Activated CD4-positive, alpha-beta memory T cell treated with anti-CD3 and anti-CD28 coated beads for 36 hours (primary cell): Measurements from ENCODE around the gene CD93. TPM values are rescaled to one million over a fixed set of nuclear protein-coding genes. Genes with fewer than 3 reads are reported as not detected.

Source experiments
- CTCF ChIA-PET: fragments of 350-600 bp; sonication (Branson Sonifier 250); formaldehyde crosslinking; loops from one replicate; lab custom pipeline; 2021; ENCODE audit warnings: antibody characterized with exemption, inconsistent platforms; lab: Charles Lee
- POLR2A ChIA-PET: fragments of 350-600 bp; sonication (Branson Sonifier 250); formaldehyde crosslinking; loops from one replicate; lab custom pipeline; 2021; ENCODE audit warnings: antibody characterized with exemption; lab: Charles Lee
- DNase-seq: peaks from one replicate; pipeline ENCODE4 v3.0.0-alpha.2; 2020
- H3K27ac Mint-ChIP-seq: one replicate; pipeline ENCODE4 v1.8.0; 2021; ENCODE audit warnings: mixed read lengths
- H3K27me3 Mint-ChIP-seq: one replicate; pipeline ENCODE4 v1.8.0; 2021; ENCODE audit warnings: mixed read lengths
- H3K36me3 Mint-ChIP-seq: one replicate; pipeline ENCODE4 v1.8.0; 2021; ENCODE audit warnings: mixed read lengths
- H3K4me1 Mint-ChIP-seq: one replicate; pipeline ENCODE4 v1.8.0; 2021; ENCODE audit warnings: low read depth, mixed read lengths
- H3K4me3 Mint-ChIP-seq: one replicate; pipeline ENCODE4 v1.8.0; 2021; ENCODE audit warnings: mild to moderate bottlenecking, mixed read lengths
- H3K9me3 Mint-ChIP-seq: one replicate; pipeline ENCODE4 v1.8.0; 2021; ENCODE audit warnings: mixed read lengths
- intact Hi-C: fragments of 100-400 bp; cut with micrococcal nuclease; formaldehyde crosslinking; loops from one replicate; pipeline ENCODE4 v1.15.1; 2023
- total RNA-seq, 2 experiments: library from RNA; stranded (reverse); gene quantifications; one replicate each; pipeline ENCODE4 v1.2.3, GENCODE V29; 2021

CD93 gene
- total RNA-seq, 2 experiments from 2014 or later = 1.8 to 1.9 TPM

DNA sequence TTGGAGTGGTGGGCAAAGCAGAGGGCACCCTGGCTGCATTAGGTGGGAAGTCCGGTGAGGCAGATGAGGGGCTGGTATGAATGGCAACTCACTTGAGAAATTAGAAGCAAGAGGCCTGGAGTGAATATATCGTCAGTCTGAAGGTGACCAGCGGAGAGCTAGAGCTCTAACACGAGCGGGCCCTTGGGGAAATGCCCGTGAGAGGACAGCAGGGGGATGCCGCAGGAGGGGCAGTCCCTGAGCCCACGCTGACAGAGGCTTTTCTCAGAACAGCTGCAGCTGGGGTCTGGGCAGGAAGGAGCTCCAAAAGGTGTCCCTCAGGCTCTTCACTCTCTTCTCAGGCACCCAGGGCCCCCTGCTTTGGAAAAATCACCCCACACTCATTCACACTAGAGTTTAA, 32.0 kb upstream of the CD93 start:
- no peaks in the 10 kb centered on the region for H3K4me1 Mint-ChIP-seq
- no peak for DNase-seq
- H3K4me3 Mint-ChIP-seq = no peak overlapping the region
- ChIA-PET CTCF (no interaction called here), POLR2A (no interaction called here)
- H3K27me3 Mint-ChIP-seq = peaks cover 2% of the 10 kb centered on the region
- H3K9me3 Mint-ChIP-seq = no peaks in the 10 kb centered on the region
- intact Hi-C loops = no loop called here
- H3K36me3 Mint-ChIP-seq = no peaks in the 10 kb centered on the region
- no peak overlapping the region for H3K27ac Mint-ChIP-seq

- CTCF ChIA-PET = no interaction called here
- no peak overlapping the region for H3K4me3 Mint-ChIP-seq
These were observed 31.6 kb upstream of the CD93 start for GRCh38 chr20:23117738-23118137.

DNA sequence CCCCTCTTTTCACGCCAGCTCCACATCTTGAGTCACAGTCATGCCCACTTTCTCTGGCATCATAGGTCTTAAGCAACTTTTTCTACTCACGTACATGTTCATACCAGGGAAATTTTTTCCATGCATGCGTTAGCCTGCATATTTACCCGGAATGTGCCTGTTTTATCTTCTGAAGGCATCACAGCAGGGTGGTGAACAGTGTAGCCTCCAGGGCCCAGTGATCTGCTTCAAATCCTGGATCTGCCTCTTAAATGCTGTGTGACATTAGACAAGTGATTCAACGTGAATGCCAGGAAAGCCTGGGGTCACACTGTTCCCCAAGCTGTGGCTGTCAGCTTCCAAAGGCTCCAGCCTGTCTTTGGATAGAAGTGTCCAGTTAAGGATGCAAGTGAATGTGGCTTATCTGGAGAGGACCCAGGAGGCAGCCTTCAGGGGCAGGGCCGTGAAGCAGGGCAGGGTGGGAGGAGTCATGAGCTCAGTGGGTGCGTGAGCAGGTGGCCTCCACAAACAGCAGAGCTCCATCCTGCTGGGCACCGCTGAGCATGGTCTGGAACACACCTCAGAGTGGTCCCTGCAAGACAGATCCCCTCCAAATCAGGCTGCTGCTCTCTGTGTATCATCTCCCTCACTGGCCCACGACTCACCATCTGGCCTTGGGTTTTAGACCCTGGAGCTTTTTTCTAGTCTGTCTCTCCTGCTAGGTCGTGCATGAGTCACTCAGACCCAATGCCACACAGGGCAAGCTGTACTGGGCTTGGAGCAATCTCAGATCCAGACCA, 30.4 kb upstream of the CD93 start:
- ChIA-PET CTCF (interaction anchor here (0.6 kb wide), 1 partner anchor 1603 kb away, joined by 3 read pairs; no protein-coding TSS in a partner anchor), POLR2A (no interaction called here)
- Mint-ChIP-seq H3K27me3 (peaks cover 2% of the 10 kb centered on the region), H3K9me3 (no peaks in the 10 kb centered on the region), H3K4me3 (no peak overlapping the region), H3K36me3 (no peaks in the 10 kb centered on the region), H3K27ac (no peak overlapping the region), H3K4me1 (no peaks in the 10 kb centered on the region)
- no peak for DNase-seq
- intact Hi-C loops = no loop called here

More at GRCh38 chr20:23117738-23118137, 31.6 kb upstream of the CD93 start:
- Mint-ChIP-seq H3K36me3 (no peaks in the 10 kb centered on the region), H3K9me3 (no peaks in the 10 kb centered on the region), H3K27ac (no peak overlapping the region), H3K4me1 (no peaks in the 10 kb centered on the region), H3K27me3 (peaks cover 2% of the 10 kb centered on the region)
- intact Hi-C loops = no loop called here
- no peak for DNase-seq
- POLR2A ChIA-PET = no interaction called here

GRCh38 chr20:23115822-23116221, 29.7 kb upstream of the CD93 start:
- H3K4me1 Mint-ChIP-seq = no peaks in the 10 kb centered on the region
- H3K27me3 Mint-ChIP-seq = peaks cover 2% of the 10 kb centered on the region
- ChIA-PET CTCF (interaction anchor here (1.0 kb wide), 1 partner anchor 27 kb away, joined by 4 read pairs; no protein-coding TSS in a partner anchor), POLR2A (no interaction called here)
- no peak overlapping the region for H3K4me3 Mint-ChIP-seq
- intact Hi-C loops = no loop called here
- H3K36me3 Mint-ChIP-seq = no peaks in the 10 kb centered on the region
- no peak overlapping the region for H3K27ac Mint-ChIP-seq
- DNase-seq = no peak
- no peaks in the 10 kb centered on the region for H3K9me3 Mint-ChIP-seq

DNA sequence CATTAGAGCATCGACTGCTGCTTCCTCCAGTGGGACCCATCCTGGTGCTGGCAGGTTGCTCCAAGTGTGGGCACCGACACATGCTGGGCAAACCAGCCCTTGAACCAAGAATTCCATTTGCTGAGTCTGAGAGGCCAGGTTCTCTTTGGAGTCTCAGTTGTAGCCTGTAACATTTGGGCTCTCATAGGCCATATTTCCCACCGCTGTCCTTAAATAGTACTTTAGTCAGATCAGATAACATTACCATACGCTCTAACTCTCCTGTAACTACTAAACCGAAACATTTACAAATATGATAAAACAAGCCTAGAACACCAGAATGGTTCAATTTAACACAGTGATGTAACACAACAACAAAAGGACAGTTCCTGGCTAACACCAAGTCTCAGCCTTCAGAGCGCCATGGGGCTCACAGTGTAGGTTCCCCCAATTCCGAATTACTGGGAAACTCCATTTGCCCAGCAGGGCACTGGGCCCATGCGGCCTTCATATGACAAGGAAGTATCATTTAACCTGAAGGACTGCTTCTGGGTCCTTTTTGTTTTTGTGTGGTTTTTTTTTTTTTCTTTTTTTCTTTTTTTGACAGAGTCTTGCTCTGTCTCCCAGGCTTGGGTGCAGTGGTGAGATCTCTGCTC, 28.4 kb upstream of the CD93 start:
- H3K9me3 Mint-ChIP-seq = no peaks in the 10 kb centered on the region

DNA sequence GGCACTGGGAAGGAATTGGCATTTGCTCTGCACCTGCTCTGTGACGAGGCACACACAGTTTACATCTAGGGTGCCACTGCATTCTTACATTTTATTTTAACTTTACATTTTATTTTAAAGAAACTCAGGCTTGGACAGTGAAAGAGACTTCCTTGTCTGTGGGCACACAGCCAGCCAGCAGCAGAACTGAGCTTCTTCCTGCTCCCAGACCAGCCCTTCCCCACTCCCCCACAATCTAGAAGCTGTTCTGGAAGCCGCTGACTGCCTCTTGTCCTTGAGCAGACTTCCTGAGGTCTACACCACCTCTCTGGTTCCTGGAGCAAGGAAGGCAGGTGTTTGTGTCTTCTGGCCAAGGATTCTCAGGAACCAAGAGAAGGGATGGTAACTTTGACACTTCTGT, 27.9 kb upstream of the CD93 start:
- H3K27ac Mint-ChIP-seq = no peak overlapping the region

More for the DNA sequence above, 28.4 kb upstream of the CD93 start:
- Mint-ChIP-seq H3K27ac (no peak overlapping the region), H3K4me3 (no peak overlapping the region), H3K4me1 (no peaks in the 10 kb centered on the region), H3K27me3 (peaks cover 3% of the 10 kb centered on the region), H3K36me3 (no peaks in the 10 kb centered on the region)
- intact Hi-C loops = no loop called here
- ChIA-PET POLR2A (no interaction called here), CTCF (interaction anchor here (1.0 kb wide), 1 partner anchor 28 kb away, joined by 4 read pairs; no protein-coding TSS in a partner anchor)
- DNase-seq = no peak

GRCh38 chr20:23112595-23112994, 26.5 kb upstream of the CD93 start:
- no peak overlapping the region for H3K27ac Mint-ChIP-seq
- no peaks in the 10 kb centered on the region for H3K4me1 Mint-ChIP-seq
- peaks cover 3% of the 10 kb centered on the region for H3K27me3 Mint-ChIP-seq
- CTCF ChIA-PET = no interaction called here
- no peak for DNase-seq
- no peak overlapping the region for H3K4me3 Mint-ChIP-seq
- POLR2A ChIA-PET = no interaction called here
- H3K9me3 Mint-ChIP-seq = no peaks in the 10 kb centered on the region
- intact Hi-C loops = no loop called here
- H3K36me3 Mint-ChIP-seq = no peaks in the 10 kb centered on the region

More for the DNA sequence above, 27.9 kb upstream of the CD93 start:
- intact Hi-C loops = no loop called here
- Mint-ChIP-seq H3K4me1 (no peaks in the 10 kb centered on the region), H3K4me3 (no peak overlapping the region), H3K36me3 (no peaks in the 10 kb centered on the region), H3K9me3 (no peaks in the 10 kb centered on the region), H3K27me3 (peaks cover 3% of the 10 kb centered on the region)
- no peak for DNase-seq
- ChIA-PET CTCF (no interaction called here), POLR2A (no interaction called here)

- ChIA-PET CTCF (no interaction called here), POLR2A (no interaction called here)
- no peak overlapping the region for H3K27ac Mint-ChIP-seq
- H3K27me3 Mint-ChIP-seq = peaks cover 3% of the 10 kb centered on the region
- no peak overlapping the region for H3K4me3 Mint-ChIP-seq
- no peaks in the 10 kb centered on the region for H3K9me3 Mint-ChIP-seq
- no peaks in the 10 kb centered on the region for H3K4me1 Mint-ChIP-seq
- DNase-seq = no peak
- no peaks in the 10 kb centered on the region for H3K36me3 Mint-ChIP-seq
- intact Hi-C loops = no loop called here
These were observed 25.8 kb upstream of the CD93 start for GRCh38 chr20:23111944-23112342.

DNA sequence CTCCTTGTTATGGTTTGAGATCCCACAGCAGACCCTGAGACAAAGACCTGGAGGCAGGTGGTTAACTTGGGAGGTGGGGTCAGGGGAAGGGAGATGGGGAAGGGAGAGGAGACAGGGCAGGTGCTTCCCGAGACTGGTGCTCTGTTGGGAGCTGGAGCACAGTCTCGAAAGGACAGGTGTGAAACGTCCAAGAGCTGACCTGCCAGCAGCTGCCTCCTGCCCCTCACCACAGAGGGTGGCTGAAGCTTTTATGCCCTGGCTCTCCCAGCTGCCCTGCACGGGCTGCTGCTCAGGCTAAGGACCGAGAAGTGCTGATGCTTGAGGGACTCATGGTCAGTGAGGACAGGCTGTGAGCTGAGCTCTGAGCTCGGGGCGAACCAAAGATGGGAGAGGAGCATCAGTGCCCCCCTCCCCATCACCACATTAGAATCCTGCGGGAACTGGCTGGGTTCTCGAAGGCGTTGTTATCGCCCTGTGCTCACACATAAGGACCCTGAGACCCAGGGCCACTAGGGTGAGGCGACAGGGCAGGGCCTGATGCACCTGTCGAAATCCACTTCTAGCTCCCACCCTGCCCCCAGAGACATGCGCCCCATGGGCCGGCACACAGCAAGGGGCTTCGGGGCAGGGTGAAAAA, 25.3 kb upstream of the CD93 start:
- no peaks in the 10 kb centered on the region for H3K9me3 Mint-ChIP-seq
- no peak for DNase-seq
- intact Hi-C loops = no loop called here
- no peaks in the 10 kb centered on the region for H3K4me1 Mint-ChIP-seq
- CTCF ChIA-PET = no interaction called here
- H3K36me3 Mint-ChIP-seq = no peaks in the 10 kb centered on the region
- no peak overlapping the region for H3K27ac Mint-ChIP-seq
- no peak overlapping the region for H3K4me3 Mint-ChIP-seq
- H3K27me3 Mint-ChIP-seq = peaks cover 3% of the 10 kb centered on the region
- POLR2A ChIA-PET = no interaction called here

GRCh38 chr20:23108871-23109270, 22.7 kb upstream of the CD93 start:
- no peak overlapping the region for H3K27ac Mint-ChIP-seq
- ChIA-PET POLR2A (no interaction called here), CTCF (no interaction called here)
- H3K4me1 Mint-ChIP-seq = no peaks in the 10 kb centered on the region
- no peaks in the 10 kb centered on the region for H3K36me3 Mint-ChIP-seq
- DNase-seq = no peak
- H3K9me3 Mint-ChIP-seq = no peaks in the 10 kb centered on the region
- H3K4me3 Mint-ChIP-seq = no peak overlapping the region
- H3K27me3 Mint-ChIP-seq = peaks cover 3% of the 10 kb centered on the region
- intact Hi-C loops = no loop called here

GRCh38 chr20:23107466-23107865, 21.3 kb upstream of the CD93 start:
- Mint-ChIP-seq H3K4me1 (no peaks in the 10 kb centered on the region), H3K27ac (no peak overlapping the region), H3K27me3 (peaks cover 3% of the 10 kb centered on the region), H3K36me3 (no peaks in the 10 kb centered on the region), H3K4me3 (no peak overlapping the region), H3K9me3 (no peaks in the 10 kb centered on the region)
- POLR2A ChIA-PET = no interaction called here
- CTCF ChIA-PET = interaction anchor here (0.6 kb wide), 1 partner anchor 325 kb away, joined by 3 read pairs; no protein-coding TSS in a partner anchor
- DNase-seq = no peak
- intact Hi-C loops = no loop called here

- ChIA-PET CTCF (no interaction called here), POLR2A (no interaction called here)
- no peaks in the 10 kb centered on the region for H3K4me1 Mint-ChIP-seq
- no peaks in the 10 kb centered on the region for H3K9me3 Mint-ChIP-seq
- H3K36me3 Mint-ChIP-seq = no peaks in the 10 kb centered on the region
- H3K27ac Mint-ChIP-seq = no peak overlapping the region
- intact Hi-C loops = no loop called here
- DNase-seq = no peak
- peaks cover 3% of the 10 kb centered on the region for H3K27me3 Mint-ChIP-seq
- H3K4me3 Mint-ChIP-seq = no peak overlapping the region
These were observed 20.2 kb upstream of the CD93 start for GRCh38 chr20:23106271-23106851.
